Cardiac fibroblast (primary cell): ENCODE measurements around the gene TGM6.

ENCODE experiments used
- DNase-seq, 2 donors: peaks; one replicate each; pipeline versions ENCODE4 v3.0.0 to v3.0.0-alpha.2; 2010; ENCODE audit warnings: low read depth in 2 of 2
- H3K4me3 ChIP-seq, 2 donors: replicated peaks in 1 of 2; 1 replicate in 1 of 2; 2 replicates in 1 of 2; pipeline ENCODE4 v1.5.1; 2011; ENCODE audit warnings: low read depth in 2 of 2, low read length in 2 of 2, mild to moderate bottlenecking in 2 of 2, moderate library complexity in 1 of 2
- CTCF ChIP-seq: IDR thresholded peaks from one replicate; pipeline ENCODE4 v1.5.1; 2011; ENCODE audit warnings: low read depth, mild to moderate bottlenecking, low read length, inconsistent platforms

TGM6 gene

GRCh38 chr20:2458919-2459499 lies 78.3 kb downstream of the TGM6 start:
- DNase-seq = no peak
- TF ChIP-seq CTCF = no peak
- no peak overlapping the region for H3K4me3 ChIP-seq

GRCh38 chr20:2459981-2460751 lies 79.5 kb downstream of the TGM6 start:
- no peak for TF ChIP-seq CTCF
- no peak for DNase-seq

DNA sequence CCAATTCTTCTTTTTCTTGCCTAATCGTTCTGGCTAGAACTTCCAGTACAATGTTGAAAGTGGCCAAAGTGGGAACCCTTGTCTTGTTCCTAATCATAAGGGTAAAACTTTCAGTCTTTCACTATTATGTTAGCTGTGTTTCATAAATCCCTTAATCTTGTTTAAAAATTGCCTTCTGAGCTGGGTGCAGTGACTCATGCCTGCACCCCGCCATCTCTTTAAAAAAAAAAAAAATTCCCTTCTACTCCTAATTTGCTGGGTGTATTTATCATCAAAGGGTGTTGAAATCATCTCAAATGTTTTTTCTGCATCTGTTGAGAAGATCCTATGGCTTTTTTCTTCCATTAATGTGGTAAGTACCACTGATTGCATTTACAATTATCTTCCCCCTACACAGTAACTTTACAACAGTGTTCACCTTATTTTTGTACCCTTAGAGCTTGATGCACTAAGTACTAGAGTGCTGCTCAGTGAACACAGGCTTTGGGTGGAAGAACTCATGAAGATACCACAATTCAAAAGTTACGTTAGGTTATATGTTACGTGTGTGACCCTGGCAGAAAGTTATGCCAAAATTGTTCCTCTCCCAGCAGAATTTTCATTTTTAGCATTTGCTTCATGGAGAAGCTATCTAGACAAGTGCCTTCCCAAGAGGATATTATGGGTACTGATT lies 80.2 kb downstream of the TGM6 start:
- DNase-seq = no peak
- no peak overlapping the region for H3K4me3 ChIP-seq
- no peak for TF ChIP-seq CTCF

More at GRCh38 chr20:2459981-2460751, 79.5 kb downstream of the TGM6 start:
- no peak overlapping the region for H3K4me3 ChIP-seq

- DNase-seq = no peak
- TF ChIP-seq CTCF = no peak
- no peak overlapping the region for H3K4me3 ChIP-seq
Observed at GRCh38 chr20:2462484-2462883, 81.8 kb downstream of the TGM6 start.

- no peak for TF ChIP-seq CTCF
- no peak for DNase-seq
- H3K4me3 ChIP-seq = no peak overlapping the region
Observed at GRCh38 chr20:2463616-2464365, 83.1 kb downstream of the TGM6 start.

- H3K4me3 ChIP-seq = no peak overlapping the region
- no peak for TF ChIP-seq CTCF
- no peak for DNase-seq
Observed at GRCh38 chr20:2465100-2465499, 84.4 kb downstream of the TGM6 start.
